ENCODE results near the gene C9orf43.
"Not testable (repeated sequence)": the region's sequence is repeated elsewhere in the genome, so short reads cannot be mapped to it uniquely, and the experiment has no call there.

The C9orf43 gene

GRCh38 chr9:113431191-113431590 is 20.6 kb downstream of the C9orf43 start:
- Histone ChIP-seq H3K4ac (ENCODE audit: low read length) (no peak overlapping the region), H3K4me3 (ENCODE audit: low read length in 2 of 2) (no peak overlapping the region), H3K79me1 (ENCODE audit: low read depth, low read length) (no peaks in the 10 kb centered on the region), H3K4me1 (ENCODE audit: control insufficient read depth in 2 of 2, insufficient read depth in 1 of 2, low read depth in 1 of 2, low read length in 2 of 2) (no peaks in the 10 kb centered on the region), H3K27me3 (ENCODE audit: control insufficient read depth in 3 of 3, insufficient read depth in 3 of 3, low read depth in 1 of 3, low read length in 3 of 3) (no peaks in the 10 kb centered on the region), H3K23ac (ENCODE audit: low read depth, low read length, poor library complexity) (no peak overlapping the region), H3K14ac (ENCODE audit: low read length) (no peak overlapping the region), H3K18ac (ENCODE audit: low read length) (no peak overlapping the region), H4K91ac (ENCODE audit: low read depth, low read length, poor library complexity) (no peak overlapping the region), H2BK5ac (ENCODE audit: low read length) (no peak overlapping the region), H4K8ac (ENCODE audit: low read depth, low read length) (no peak overlapping the region), H2AFZ (ENCODE audit: low read length) (no peak overlapping the region), H2BK120ac (ENCODE audit: low read depth, low read length) (no peak overlapping the region), H3K4me2 (ENCODE audit: insufficient read depth, low read length, poor library complexity, severe bottlenecking) (no peak overlapping the region), H2AK5ac (ENCODE audit: low read depth, low read length) (no peak overlapping the region), H3K9me3 (replicated peaks in 1 of 2; ENCODE audit: control insufficient read depth in 2 of 2, insufficient read depth in 1 of 2, low read depth in 1 of 2, low read length in 2 of 2) (no peaks in the 10 kb centered on the region), H3K36me3 (replicated peaks in 1 of 2; ENCODE audit: control insufficient read depth in 2 of 2, insufficient read depth in 2 of 2, low read length in 2 of 2) (no peaks in the 10 kb centered on the region), H2BK12ac (ENCODE audit: low read length) (no peak overlapping the region), H2BK15ac (ENCODE audit: low read length) (no peak overlapping the region), H3K9ac (ENCODE audit: low read depth, low read length, poor library complexity) (no peak overlapping the region), H3K27ac (replicated peaks; ENCODE audit: low read length) (no peak overlapping the region)
- DNase-seq (ENCODE audit: low spot score), result no peak

- no CpG with 5 or more reads among the region's 4 CpGs for WGBS, 2 donors (ENCODE audit: extremely low coverage in 2 of 2, insufficient read length in 2 of 2, insufficient replicate concordance in 1 of 2)
- H2BK15ac ChIP-seq (ENCODE audit: low read length), result no peak overlapping the region
These were observed 26.4 kb downstream of the C9orf43 start for GRCh38 chr9:113436728-113437515.

GRCh38 chr9:113437716-113438115 is 27.2 kb downstream of the C9orf43 start:
- H3K27me3 ChIP-seq (ENCODE audit: control insufficient read depth in 3 of 3, insufficient read depth in 3 of 3, low read depth in 1 of 3, low read length in 3 of 3); H3K18ac ChIP-seq (ENCODE audit: low read length); H3K4me1 ChIP-seq (ENCODE audit: control insufficient read depth in 2 of 2, insufficient read depth in 1 of 2, low read depth in 1 of 2, low read length in 2 of 2); DNase-seq (ENCODE audit: low spot score); H3K9ac ChIP-seq (ENCODE audit: low read depth, low read length, poor library complexity); H2AK5ac ChIP-seq (ENCODE audit: low read depth, low read length); H2AFZ ChIP-seq (ENCODE audit: low read length); H3K4me2 ChIP-seq (ENCODE audit: insufficient read depth, low read length, poor library complexity, severe bottlenecking); H3K36me3 ChIP-seq (replicated peaks in 1 of 2; ENCODE audit: control insufficient read depth in 2 of 2, insufficient read depth in 2 of 2, low read length in 2 of 2); H3K4me3 ChIP-seq (ENCODE audit: low read length in 2 of 2); H2BK15ac ChIP-seq (ENCODE audit: low read length); H3K27ac ChIP-seq (replicated peaks; ENCODE audit: low read length); H4K91ac ChIP-seq (ENCODE audit: low read depth, low read length, poor library complexity); H2BK12ac ChIP-seq (ENCODE audit: low read length); H3K14ac ChIP-seq (ENCODE audit: low read length); H3K4ac ChIP-seq (ENCODE audit: low read length); H2BK120ac ChIP-seq (ENCODE audit: low read depth, low read length); H2BK5ac ChIP-seq (ENCODE audit: low read length); H3K79me1 ChIP-seq (ENCODE audit: low read depth, low read length); H3K23ac ChIP-seq (ENCODE audit: low read depth, low read length, poor library complexity); H4K8ac ChIP-seq (ENCODE audit: low read depth, low read length); H3K9me3 ChIP-seq (replicated peaks in 1 of 2; ENCODE audit: control insufficient read depth in 2 of 2, insufficient read depth in 1 of 2, low read depth in 1 of 2, low read length in 2 of 2): not testable (repeated sequence)
- no CpG with 5 or more reads among the region's 1 CpG for WGBS, 2 donors (ENCODE audit: extremely low coverage in 2 of 2, insufficient read length in 2 of 2, insufficient replicate concordance in 1 of 2)

More at GRCh38 chr9:113436728-113437515, 26.4 kb downstream of the C9orf43 start:
- H3K4me3 ChIP-seq (ENCODE audit: low read length in 2 of 2), result no peak overlapping the region
- H2BK12ac ChIP-seq (ENCODE audit: low read length), result no peak overlapping the region
- no peaks in the 10 kb centered on the region for H3K36me3 ChIP-seq (replicated peaks in 1 of 2; ENCODE audit: control insufficient read depth in 2 of 2, insufficient read depth in 2 of 2, low read length in 2 of 2)
- no peak overlapping the region for H2BK120ac ChIP-seq (ENCODE audit: low read depth, low read length)
- H3K14ac ChIP-seq (ENCODE audit: low read length), result no peak overlapping the region
- no peak overlapping the region for H2AK5ac ChIP-seq (ENCODE audit: low read depth, low read length)
- H3K23ac ChIP-seq (ENCODE audit: low read depth, low read length, poor library complexity), result no peak overlapping the region
- no peaks in the 10 kb centered on the region for H3K27me3 ChIP-seq (ENCODE audit: control insufficient read depth in 3 of 3, insufficient read depth in 3 of 3, low read depth in 1 of 3, low read length in 3 of 3)
- H3K9ac ChIP-seq (ENCODE audit: low read depth, low read length, poor library complexity), result no peak overlapping the region
- H3K4ac ChIP-seq (ENCODE audit: low read length), result no peak overlapping the region
- H3K4me1 ChIP-seq (ENCODE audit: control insufficient read depth in 2 of 2, insufficient read depth in 1 of 2, low read depth in 1 of 2, low read length in 2 of 2), result no peaks in the 10 kb centered on the region
- no peak overlapping the region for H2AFZ ChIP-seq (ENCODE audit: low read length)
- H2BK5ac ChIP-seq (ENCODE audit: low read length), result no peak overlapping the region
- DNase-seq (ENCODE audit: low spot score), result no peak
- H3K18ac ChIP-seq (ENCODE audit: low read length), result no peak overlapping the region
- no peaks in the 10 kb centered on the region for H3K9me3 ChIP-seq (replicated peaks in 1 of 2; ENCODE audit: control insufficient read depth in 2 of 2, insufficient read depth in 1 of 2, low read depth in 1 of 2, low read length in 2 of 2)
- no peaks in the 10 kb centered on the region for H3K79me1 ChIP-seq (ENCODE audit: low read depth, low read length)
- H4K91ac ChIP-seq (ENCODE audit: low read depth, low read length, poor library complexity), result no peak overlapping the region
- no peak overlapping the region for H3K4me2 ChIP-seq (ENCODE audit: insufficient read depth, low read length, poor library complexity, severe bottlenecking)
- H4K8ac ChIP-seq (ENCODE audit: low read depth, low read length), result no peak overlapping the region
- no peak overlapping the region for H3K27ac ChIP-seq (replicated peaks; ENCODE audit: low read length)

- Histone ChIP-seq H3K18ac (ENCODE audit: low read length) (no peak overlapping the region), H3K27ac (replicated peaks; ENCODE audit: low read length) (no peak overlapping the region), H3K23ac (ENCODE audit: low read depth, low read length, poor library complexity) (no peak overlapping the region), H3K9ac (ENCODE audit: low read depth, low read length, poor library complexity) (no peak overlapping the region), H4K8ac (ENCODE audit: low read depth, low read length) (no peak overlapping the region), H2BK5ac (ENCODE audit: low read length) (no peak overlapping the region), H3K4me1 (ENCODE audit: control insufficient read depth in 2 of 2, insufficient read depth in 1 of 2, low read depth in 1 of 2, low read length in 2 of 2) (no peaks in the 10 kb centered on the region), H3K27me3 (ENCODE audit: control insufficient read depth in 3 of 3, insufficient read depth in 3 of 3, low read depth in 1 of 3, low read length in 3 of 3) (no peaks in the 10 kb centered on the region), H3K9me3 (replicated peaks in 1 of 2; ENCODE audit: control insufficient read depth in 2 of 2, insufficient read depth in 1 of 2, low read depth in 1 of 2, low read length in 2 of 2) (no peaks in the 10 kb centered on the region), H3K36me3 (replicated peaks in 1 of 2; ENCODE audit: control insufficient read depth in 2 of 2, insufficient read depth in 2 of 2, low read length in 2 of 2) (no peaks in the 10 kb centered on the region), H2BK120ac (ENCODE audit: low read depth, low read length) (no peak overlapping the region), H3K4me2 (ENCODE audit: insufficient read depth, low read length, poor library complexity, severe bottlenecking) (no peak overlapping the region), H2BK15ac (ENCODE audit: low read length) (no peak overlapping the region), H3K79me1 (ENCODE audit: low read depth, low read length) (no peaks in the 10 kb centered on the region), H2AK5ac (ENCODE audit: low read depth, low read length) (no peak overlapping the region), H2AFZ (ENCODE audit: low read length) (no peak overlapping the region), H2BK12ac (ENCODE audit: low read length) (no peak overlapping the region), H3K4ac (ENCODE audit: low read length) (no peak overlapping the region), H4K91ac (ENCODE audit: low read depth, low read length, poor library complexity) (no peak overlapping the region), H3K14ac (ENCODE audit: low read length) (no peak overlapping the region), H3K4me3 (ENCODE audit: low read length in 2 of 2) (no peak overlapping the region)
- WGBS, 2 donors (ENCODE audit: extremely low coverage in 2 of 2, insufficient read length in 2 of 2, insufficient replicate concordance in 1 of 2), result no CpG with 5 or more reads among the region's 2 CpGs
- no peak for DNase-seq (ENCODE audit: low spot score)
These were observed 34.2 kb downstream of the C9orf43 start for GRCh38 chr9:113444736-113445135.
